ENCODE measurements around the gene LKAAEAR1.

- TF ChIP-seq POLR2A (IDR thresholded peaks at IDR 0.05) (no peak), CTCF (IDR thresholded peaks at IDR 0.05 in 4 of 5, conservative IDR thresholded peaks at IDR 0.05 in 1 of 5) (no peak)
Measured at GRCh38 chr20:64050261-64051032, 33.8 kb downstream of the LKAAEAR1 start.
